Spinal cord (tissue), 10 donors: ENCODE measurements around the gene C3orf22. TPM values are rescaled to one million over a fixed set of nuclear protein-coding genes. Genes with fewer than 3 reads are reported as not detected.

ENCODE experiments used
- DNase-seq, 6 donors: peaks; one replicate each; pipeline versions ENCODE4 v3.0.0 to v3.0.0-alpha.2; 2013 to 2015; ENCODE audit warnings: low spot score in 6 of 6, low read depth in 4 of 6
- H3K27ac ChIP-seq: one replicate; pipeline ENCODE4 v1.5.1; 2013; ENCODE audit warnings: low read depth, low read length, control low read depth
- H3K27me3 ChIP-seq: one replicate; pipeline ENCODE4 v1.6.1; 2013; ENCODE audit warnings: low read length; ENCODE audit not compliant: control insufficient read depth, insufficient read depth
- H3K36me3 ChIP-seq: one replicate; pipeline ENCODE4 v1.6.1; 2013; ENCODE audit warnings: low read length; ENCODE audit not compliant: control insufficient read depth, insufficient read depth
- H3K4me1 ChIP-seq: one replicate; pipeline ENCODE4 v1.6.1; 2013; ENCODE audit warnings: low read length; ENCODE audit not compliant: control insufficient read depth, insufficient read depth
- H3K4me3 ChIP-seq: one replicate; pipeline ENCODE4 v1.5.1; 2013; ENCODE audit warnings: low read depth, low read length, control low read depth
- H3K9me3 ChIP-seq: one replicate; pipeline ENCODE4 v1.6.1; 2013; ENCODE audit warnings: low read length; ENCODE audit not compliant: control insufficient read depth, insufficient read depth
- WGBS: methylation state at CpG from one replicate; pipeline ENCODE4 v1.1.5; 2013; ENCODE audit warnings: missing lambda C conversion rate; ENCODE audit not compliant: insufficient coverage; 5-methylcytosine and 5-hydroxymethylcytosine counted together
- polyA plus RNA-seq, 2 donors: library from polyadenylated mRNA; unstranded; fragments of 120-200 nt; gene quantifications; one replicate each; pipeline ENCODE4 v1.2.1, GENCODE V29; 2013; ENCODE audit not compliant: insufficient read length in 2 of 2
- total RNA-seq, 2 donors: library from RNA; depleted of rRNA in 1 of 2; stranded (reverse); fragments of 120-200 nt in 1 of 2; fragments of >200 nt in 1 of 2; gene quantifications; one replicate each; pipeline versions ENCODE4 v1.2.3 to v1.2.4, GENCODE V29; 2013 to 2014
- donor health status: healthy.

The C3orf22 gene
- total and polyA plus RNA-seq, 4 donors = 0.17 to 0.27 TPM; not detected in 2

DNA sequence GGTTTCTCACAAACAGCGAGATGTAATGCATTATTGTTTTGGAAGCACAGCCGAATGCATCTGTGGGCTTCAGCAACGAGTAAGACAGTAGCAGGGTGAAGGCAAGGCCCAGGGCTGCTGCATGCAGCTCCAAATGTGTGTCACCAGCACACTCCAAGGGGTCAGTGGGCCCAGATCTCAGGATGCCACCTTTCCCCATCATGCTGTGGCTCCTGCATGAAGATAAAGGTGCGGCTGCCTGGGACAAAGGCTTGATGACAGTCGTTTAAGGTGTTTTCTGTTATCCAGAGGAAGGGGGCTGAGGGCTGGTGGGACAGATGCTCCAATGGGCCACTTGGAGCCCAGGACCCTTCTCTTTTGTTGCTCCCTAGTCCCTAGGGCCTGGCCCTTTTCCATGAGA, 13.2 kb downstream of the C3orf22 start:
- no peaks in the 10 kb centered on the region for H3K36me3 ChIP-seq
- H3K27me3 ChIP-seq = peaks cover 15% of the 10 kb centered on the region
- H3K4me3 ChIP-seq = no peak overlapping the region
- peaks cover 34% of the 10 kb centered on the region for H3K4me1 ChIP-seq
- WGBS = 71% methylated on average over 3 of the region's 5 CpGs
- H3K27ac ChIP-seq = no peak overlapping the region
- H3K9me3 ChIP-seq = no peaks in the 10 kb centered on the region
- peak in 1 of 6 donors; percentile 32 for DNase-seq

GRCh38 chr3:126544596-126545281, 14.0 kb downstream of the C3orf22 start:
- H3K4me3 ChIP-seq = no peak overlapping the region
- whole genome bisulfite sequencing = 83% methylated on average over 6 of the region's 7 CpGs
- H3K27me3 ChIP-seq = peaks cover 18% of the 10 kb centered on the region
- H3K27ac ChIP-seq = no peak overlapping the region
- no peak for DNase-seq
- H3K4me1 ChIP-seq = peaks cover 25% of the 10 kb centered on the region
- H3K9me3 ChIP-seq = no peaks in the 10 kb centered on the region
- H3K36me3 ChIP-seq = no peaks in the 10 kb centered on the region

GRCh38 chr3:126543457-126544061, 15.2 kb downstream of the C3orf22 start:
- no peaks in the 10 kb centered on the region for H3K36me3 ChIP-seq
- WGBS = 100% methylated on average over 1 of the region's 2 CpGs
- no peak for DNase-seq

DNA sequence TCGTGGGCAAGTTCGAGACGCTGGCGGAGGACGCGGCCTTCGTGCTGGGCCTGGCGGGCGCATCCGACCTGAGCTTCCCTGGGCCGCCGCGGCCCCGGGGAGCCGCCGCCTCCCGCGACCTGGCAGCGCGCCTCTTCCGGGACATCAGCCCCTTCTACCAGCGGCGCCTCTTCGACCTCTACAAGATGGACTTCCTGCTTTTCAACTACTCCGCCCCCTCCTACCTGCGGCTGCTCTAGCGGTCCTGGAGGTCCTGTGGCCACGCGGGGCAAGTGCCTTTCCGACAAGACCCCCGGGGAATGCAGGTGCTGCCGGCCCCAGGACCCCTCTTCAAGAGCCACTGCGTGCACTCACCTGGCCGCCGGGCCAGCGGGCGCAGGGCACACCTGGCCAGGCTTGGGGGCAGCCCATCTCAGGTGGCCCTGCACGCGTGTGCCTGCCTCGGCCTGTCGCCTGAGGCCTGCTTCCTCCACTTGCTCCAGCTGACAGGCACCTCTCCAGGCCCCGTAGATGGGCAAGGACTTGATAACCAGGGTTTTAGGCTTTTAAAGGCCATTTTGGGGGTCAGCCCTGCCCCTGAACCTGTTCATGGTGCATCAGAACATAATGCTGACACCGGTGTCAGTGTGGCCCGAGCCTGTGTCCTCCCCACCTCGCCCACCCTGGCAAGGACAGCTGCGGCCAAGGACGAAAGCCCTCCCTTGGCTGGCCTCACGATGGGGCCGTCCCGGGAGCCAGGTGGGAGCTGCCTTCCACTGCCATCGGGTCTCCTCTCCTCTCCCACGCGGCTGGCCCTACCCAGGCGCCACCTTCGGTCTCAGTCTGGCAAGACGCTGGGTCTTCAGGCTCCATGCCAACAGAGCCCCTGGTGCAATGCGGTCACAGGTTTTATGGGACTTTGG, 16.1 kb downstream of the C3orf22 start:
- Histone ChIP-seq H3K9me3 (no peaks in the 10 kb centered on the region), H3K27me3 (peaks cover 18% of the 10 kb centered on the region)
- WGBS = 71% methylated on average over 55 of the region's 57 CpGs

More at GRCh38 chr3:126543457-126544061, 15.2 kb downstream of the C3orf22 start:
- Histone ChIP-seq H3K9me3 (no peaks in the 10 kb centered on the region), H3K27ac (no peak overlapping the region), H3K27me3 (peaks cover 18% of the 10 kb centered on the region), H3K4me3 (no peak overlapping the region), H3K4me1 (peaks cover 20% of the 10 kb centered on the region)

DNA sequence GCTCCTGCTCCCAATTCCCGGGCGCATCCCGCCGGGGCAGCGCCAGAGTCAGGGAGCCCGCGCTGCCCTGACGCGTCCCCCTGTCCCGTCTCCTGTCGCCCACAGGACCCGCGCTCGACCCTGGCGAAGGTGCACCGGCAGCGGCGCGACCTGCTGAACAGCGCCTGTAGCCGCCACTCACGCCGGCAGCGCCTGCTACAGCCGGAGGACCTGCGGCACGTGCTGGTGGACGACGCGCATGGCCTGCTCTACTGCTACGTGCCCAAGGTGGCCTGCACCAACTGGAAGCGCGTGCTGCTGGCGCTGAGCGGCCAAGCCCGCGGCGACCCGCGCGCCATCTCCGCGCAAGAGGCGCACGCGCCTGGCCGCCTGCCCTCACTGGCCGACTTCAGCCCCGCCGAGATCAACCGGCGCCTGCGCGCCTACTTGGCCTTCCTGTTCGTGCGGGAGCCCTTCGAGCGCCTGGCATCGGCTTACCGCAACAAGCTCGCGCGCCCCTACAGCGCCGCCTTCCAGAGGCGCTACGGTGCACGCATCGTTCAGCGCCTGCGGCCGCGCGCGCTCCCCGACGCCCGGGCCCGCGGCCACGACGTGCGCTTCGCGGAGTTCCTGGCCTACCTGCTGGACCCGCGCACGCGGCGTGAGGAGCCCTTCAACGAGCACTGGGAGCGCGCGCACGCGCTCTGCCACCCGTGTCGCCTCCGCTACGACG, 16.9 kb downstream of the C3orf22 start:
- peaks cover 16% of the 10 kb centered on the region for H3K4me1 ChIP-seq
- no peaks in the 10 kb centered on the region for H3K9me3 ChIP-seq
- 22% methylated on average over 101 of the region's 101 CpGs for WGBS
- H3K27ac ChIP-seq = no peak overlapping the region
- H3K36me3 ChIP-seq = no peaks in the 10 kb centered on the region
- H3K27me3 ChIP-seq = peaks cover 18% of the 10 kb centered on the region
- no peak overlapping the region for H3K4me3 ChIP-seq
- peak in 2 of 6 donors; percentile 28 to 64 for DNase-seq

More for the DNA sequence above, 16.1 kb downstream of the C3orf22 start:
- DNase-seq = no peak
- no peaks in the 10 kb centered on the region for H3K36me3 ChIP-seq
- no peak overlapping the region for H3K27ac ChIP-seq
- H3K4me3 ChIP-seq = no peak overlapping the region
- H3K4me1 ChIP-seq = peaks cover 16% of the 10 kb centered on the region

DNA sequence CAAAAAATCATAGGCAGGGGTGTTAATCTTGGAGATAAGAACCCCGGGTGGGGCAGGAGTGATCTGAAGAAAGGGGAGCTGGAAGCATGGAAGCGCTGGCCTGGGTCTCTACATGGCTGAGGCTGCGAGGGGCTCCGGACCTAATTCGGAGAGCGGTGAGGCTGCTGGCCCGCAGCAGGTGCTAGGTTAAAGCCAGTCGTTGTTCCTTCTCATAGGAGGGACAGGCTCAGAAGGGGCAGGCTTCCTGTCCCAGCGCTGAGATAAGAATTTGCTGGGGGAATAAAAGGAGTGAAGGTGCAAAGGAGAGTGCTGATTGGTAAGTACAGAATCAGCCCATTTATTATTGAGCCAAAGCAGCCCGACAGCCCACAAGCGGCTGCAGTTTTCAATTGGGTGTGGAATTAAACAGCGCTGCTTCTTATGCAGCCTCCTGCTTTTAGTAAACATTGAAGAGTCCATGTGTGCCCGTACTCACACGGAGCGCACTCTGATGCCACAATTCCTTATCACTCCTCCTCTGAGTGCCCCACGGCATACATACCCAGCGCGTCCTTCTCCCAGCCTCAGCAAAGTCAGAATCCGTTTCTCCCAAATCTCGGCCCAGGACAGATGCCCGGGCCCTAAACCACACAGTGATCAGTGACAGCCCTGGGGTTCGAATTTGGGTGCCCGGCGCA, 17.6 kb downstream of the C3orf22 start:
- H3K4me1 ChIP-seq = peaks cover 16% of the 10 kb centered on the region
- no peaks in the 10 kb centered on the region for H3K9me3 ChIP-seq
- no peak overlapping the region for H3K4me3 ChIP-seq
- DNase-seq = no peak
- H3K27ac ChIP-seq = no peak overlapping the region
- peaks cover 18% of the 10 kb centered on the region for H3K27me3 ChIP-seq
- WGBS = 75% methylated on average over 24 of the region's 24 CpGs
- H3K36me3 ChIP-seq = no peaks in the 10 kb centered on the region

- no peak for DNase-seq
- WGBS = 62% methylated on average over 5 of the region's 9 CpGs
- H3K4me1 ChIP-seq = peaks cover 11% of the 10 kb centered on the region
- H3K27ac ChIP-seq = no peak overlapping the region
- H3K4me3 ChIP-seq = no peak overlapping the region
- H3K36me3 ChIP-seq = no peaks in the 10 kb centered on the region
- H3K27me3 ChIP-seq = peaks cover 22% of the 10 kb centered on the region
- no peaks in the 10 kb centered on the region for H3K9me3 ChIP-seq
These were observed 18.3 kb downstream of the C3orf22 start for GRCh38 chr3:126540342-126540849.

GRCh38 chr3:126539558-126540250, 19.0 kb downstream of the C3orf22 start:
- WGBS = 90% methylated on average over 10 of the region's 10 CpGs
- DNase-seq = no peak
- Histone ChIP-seq H3K4me1 (peaks cover 9% of the 10 kb centered on the region), H3K36me3 (no peaks in the 10 kb centered on the region), H3K4me3 (no peak overlapping the region), H3K27me3 (peaks cover 22% of the 10 kb centered on the region), H3K9me3 (no peaks in the 10 kb centered on the region), H3K27ac (no peak overlapping the region)
